Sigmoid colon (tissue), 4 donors: ENCODE measurements around the gene EWSR1.

Experiments
- CTCF ChIP-seq, 4 experiments: fragments of 450-650 bp in 3 of 4; fragments of 200-600 bp in 1 of 4; IDR thresholded peaks; one replicate each; pipeline ENCODE4 v1.5.1; 2016 to 2019; ENCODE audit warnings: antibody characterized with exemption in 4 of 4, mild to moderate bottlenecking in 3 of 4, moderate library complexity in 2 of 4
- EP300 ChIP-seq, 4 donors: sonication (generic); formaldehyde crosslinking; IDR thresholded peaks; one replicate each; pipeline ENCODE4 v1.6.1; 2017; ENCODE audit warnings: antibody characterized with exemption in 4 of 4

GRCh38 chr22:29340566-29340965 is 72.5 kb downstream of the EWSR1 start:
- TF ChIP-seq EP300 (IDR thresholded peaks at IDR 0.05) (no peak), CTCF (IDR thresholded peaks at IDR 0.05) (no peak)
